H9 (cell line): Measurements from ENCODE around the gene CADPS. TPM values are rescaled to one million over a fixed set of nuclear protein-coding genes. Genes with fewer than 3 reads are reported as not detected.

Experiments
- DNase-seq: peaks from one replicate; pipeline ENCODE4 v3.0.0-alpha.2; 2017
- H2AFZ ChIP-seq: one replicate; pipeline ENCODE4 v1.6.1; 2013; ENCODE audit warnings: mild to moderate bottlenecking, low read length, control low read depth, moderate library complexity
- H2AK5ac ChIP-seq: 2 replicates; pipeline ENCODE4 v1.6.1; 2013; ENCODE audit warnings: low read length, control low read depth, mixed read lengths; ENCODE audit not compliant: insufficient read length
- H2BK120ac ChIP-seq: one replicate; pipeline ENCODE4 v1.6.1; 2013; ENCODE audit warnings: low read depth, mild to moderate bottlenecking, low read length, control low read depth, inconsistent platforms; ENCODE audit not compliant: poor library complexity, severe bottlenecking
- H2BK12ac ChIP-seq: 2 replicates; pipeline ENCODE4 v1.6.1; 2013; ENCODE audit warnings: low read length, control low read depth, mixed read lengths, low read depth; ENCODE audit not compliant: insufficient read length
- H2BK15ac ChIP-seq: 2 replicates; pipeline ENCODE4 v1.6.1; 2013; ENCODE audit warnings: low read depth, low read length, control low read depth
- H2BK20ac ChIP-seq: one replicate; pipeline ENCODE4 v1.6.1; 2013; ENCODE audit warnings: low read depth, mild to moderate bottlenecking, low read length, control low read depth, inconsistent platforms; ENCODE audit not compliant: poor library complexity, severe bottlenecking
- H2BK5ac ChIP-seq: 2 replicates; pipeline ENCODE4 v1.6.1; 2013; ENCODE audit warnings: low read length, control low read depth, mixed read lengths; ENCODE audit not compliant: insufficient read length
- H3K14ac ChIP-seq: 2 replicates; pipeline ENCODE4 v1.6.1; 2013; ENCODE audit warnings: low read length, control low read depth; ENCODE audit not compliant: insufficient read depth
- H3K18ac ChIP-seq: 2 replicates; pipeline ENCODE4 v1.6.1; 2013; ENCODE audit warnings: low read depth, mild to moderate bottlenecking, mixed read lengths, low read length, control low read depth; ENCODE audit not compliant: insufficient read length
- H3K23ac ChIP-seq: 2 replicates; pipeline ENCODE4 v1.6.1; 2013; ENCODE audit warnings: low read length, control low read depth, mixed read lengths, low read depth; ENCODE audit not compliant: insufficient read length
- H3K23me2 ChIP-seq: 2 replicates; pipeline ENCODE4 v1.6.1; 2013; ENCODE audit warnings: low read depth, mild to moderate bottlenecking, mixed read lengths, low read length, control low read depth; ENCODE audit not compliant: insufficient read length, poor library complexity, severe bottlenecking
- H3K27ac ChIP-seq: 2 replicates; pipeline ENCODE4 v1.5.1; 2013; ENCODE audit warnings: low read length, control low read depth, mixed read lengths, low read depth; ENCODE audit not compliant: insufficient read length
- H3K27me3 ChIP-seq: 2 replicates; pipeline ENCODE4 v1.6.1; 2013; ENCODE audit warnings: low read length, control low read depth, inconsistent platforms; ENCODE audit not compliant: insufficient read depth
- H3K4ac ChIP-seq: 2 replicates; pipeline ENCODE4 v1.6.1; 2013; ENCODE audit warnings: low read depth, mild to moderate bottlenecking, control low read depth, inconsistent platforms, low read length, moderate library complexity
- H3K4me1 ChIP-seq: 2 replicates; pipeline ENCODE4 v1.6.1; 2013; ENCODE audit warnings: low read length, control low read depth, inconsistent platforms; ENCODE audit not compliant: insufficient read depth
- H3K4me2 ChIP-seq: 2 replicates; pipeline ENCODE4 v1.6.1; 2013; ENCODE audit warnings: low read length, control low read depth, mixed read lengths; ENCODE audit not compliant: insufficient read length, insufficient read depth
- H3K56ac ChIP-seq: 2 replicates; pipeline ENCODE4 v1.6.1; 2013; ENCODE audit warnings: low read depth, mild to moderate bottlenecking, mixed read lengths, low read length, control low read depth; ENCODE audit not compliant: insufficient read length
- H3K79me1 ChIP-seq: 2 replicates; pipeline ENCODE4 v1.6.1; 2013; ENCODE audit warnings: low read depth, mild to moderate bottlenecking, moderate library complexity, low read length, control low read depth, inconsistent platforms; ENCODE audit not compliant: insufficient read depth, poor library complexity, severe bottlenecking
- H3K79me2 ChIP-seq: 2 replicates; pipeline ENCODE4 v1.6.1; 2013; ENCODE audit warnings: low read length, control low read depth, inconsistent platforms; ENCODE audit not compliant: insufficient read depth
- H3K9ac ChIP-seq: 2 replicates; pipeline ENCODE4 v1.6.1; 2013; ENCODE audit warnings: low read length, control low read depth, mixed read lengths; ENCODE audit not compliant: insufficient read length; ENCODE audit errors: extremely low read depth
- H3K9me3 ChIP-seq: one replicate; pipeline ENCODE4 v1.6.1; 2013; ENCODE audit warnings: low read depth, low read length, inconsistent platforms; ENCODE audit not compliant: control insufficient read depth
- H3T11ph ChIP-seq: one replicate; pipeline ENCODE4 v1.6.1; 2013; ENCODE audit warnings: mild to moderate bottlenecking, low read length, control low read depth, inconsistent platforms
- H4K20me1 ChIP-seq: one replicate; pipeline ENCODE4 v1.6.1; 2013; ENCODE audit not compliant: control insufficient read depth, insufficient read length, insufficient read depth
- H4K5ac ChIP-seq: 2 replicates; pipeline ENCODE4 v1.6.1; 2013; ENCODE audit warnings: low read depth, mild to moderate bottlenecking, mixed read lengths, low read length, control low read depth; ENCODE audit not compliant: insufficient read length
- H4K8ac ChIP-seq: replicated peaks from 2 replicates; pipeline ENCODE4 v1.6.1; 2013; ENCODE audit warnings: low read length, control low read depth, mixed read lengths, low read depth; ENCODE audit not compliant: insufficient read length
- H4K91ac ChIP-seq: 2 replicates; pipeline ENCODE4 v1.6.1; 2013; ENCODE audit warnings: low read depth, mild to moderate bottlenecking, moderate library complexity, mixed read lengths, low read length, control low read depth; ENCODE audit not compliant: insufficient read length
- H3K27ac Mint-ChIP-seq, 3 experiments: 2 replicates in 2 of 3; 3 replicates in 1 of 3; pipeline ENCODE4 v1.8.0; 2020 to 2021; ENCODE audit warnings: mixed read lengths in 3 of 3, mild to moderate bottlenecking in 1 of 3, moderate library complexity in 1 of 3
- H3K27me3 Mint-ChIP-seq: 2 replicates; pipeline ENCODE4 v1.8.0; 2021; ENCODE audit warnings: low read depth, mild to moderate bottlenecking, moderate library complexity, mixed read lengths
- H3K36me3 Mint-ChIP-seq, 3 experiments: 2 replicates in 2 of 3; 3 replicates in 1 of 3; pipeline ENCODE4 v1.8.0; 2020 to 2021; ENCODE audit warnings: low read depth in 3 of 3, mixed read lengths in 3 of 3; ENCODE audit not compliant: insufficient read depth in 1 of 3
- H3K4me1 Mint-ChIP-seq, 2 experiments: 2 replicates each; pipeline ENCODE4 v1.8.0; 2020; ENCODE audit warnings: mixed read lengths in 2 of 2
- H3K4me3 Mint-ChIP-seq, 2 experiments: 2 replicates in 1 of 2; 3 replicates in 1 of 2; pipeline ENCODE4 v1.8.0; 2020 to 2021; ENCODE audit warnings: mild to moderate bottlenecking in 2 of 2, mixed read lengths in 2 of 2, moderate library complexity in 1 of 2
- H3K9me3 Mint-ChIP-seq, 2 experiments: 2 replicates in 1 of 2; 3 replicates in 1 of 2; pipeline ENCODE4 v1.8.0; 2020; ENCODE audit warnings: mild to moderate bottlenecking in 2 of 2, mixed read lengths in 2 of 2, moderate library complexity in 1 of 2
- CTCF ChIP-seq: fragments of 200-600 bp; sonication (generic); conservative IDR thresholded peaks from 3 replicates; pipeline ENCODE4 v1.8.0; 2021; ENCODE audit warnings: antibody characterized with exemption, mild to moderate bottlenecking
- WGBS: extraction: QIAGEN DNeasy Blood & Tissue Kit; methylation state at CpG from one replicate; pipeline ENCODE4 v1.1.7; 2013; ENCODE audit warnings: missing lambda C conversion rate, low lambda C conversion rate, mixed read lengths; ENCODE audit not compliant: insufficient read length; ENCODE audit errors: extremely low coverage; 5-methylcytosine and 5-hydroxymethylcytosine counted together
- total RNA-seq: library from RNA; stranded (reverse); gene quantifications from 2 replicates; pipeline ENCODE4 v1.2.1, GENCODE V29; 2021

CADPS gene
- total RNA-seq, 1 experiment from 2014 or later = 6.6 TPM

GRCh38 chr3:62774221-62774620, 101.0 kb downstream of the CADPS start:
- Histone ChIP-seq H3K9ac (no peak overlapping the region), H3K14ac (no peak overlapping the region), H3K18ac (no peak overlapping the region), H2BK5ac (no peak overlapping the region), H3K56ac (no peak overlapping the region), H3K27me3 (no peaks in the 10 kb centered on the region), H3K27ac (no peak overlapping the region), H2AFZ (no peak overlapping the region), H3K4me1 (no peaks in the 10 kb centered on the region), H3K23me2 (no peaks in the 10 kb centered on the region), H4K8ac (no peak overlapping the region), H3T11ph (no peak overlapping the region), H4K20me1 (no peaks in the 10 kb centered on the region), H3K4me2 (no peak overlapping the region), H2BK15ac (no peak overlapping the region), H4K91ac (no peak overlapping the region), H3K79me2 (no peaks in the 10 kb centered on the region), H3K23ac (no peak overlapping the region), H2BK120ac (no peak overlapping the region), H3K9me3 (no peaks in the 10 kb centered on the region), H4K5ac (no peak overlapping the region), H3K4ac (no peak overlapping the region), H2BK12ac (no peak overlapping the region), H2AK5ac (no peak overlapping the region), H2BK20ac (no peak overlapping the region), H3K79me1 (no peaks in the 10 kb centered on the region)
- H3K9me3 Mint-ChIP-seq = no peaks in the 10 kb centered on the region
- WGBS = no CpG with 5 or more reads among the region's 2 CpGs
- DNase-seq = no peak
- no peak overlapping the region for H3K4me3 Mint-ChIP-seq
- no peaks in the 10 kb centered on the region for H3K36me3 Mint-ChIP-seq
- H3K27ac Mint-ChIP-seq = no peak overlapping the region
- H3K4me1 Mint-ChIP-seq = 0 out of 4 replicates have a peak, but pooled peaks cover 0 to 3% of the 10 kb centered on the region in 2 experiments
- H3K27me3 Mint-ChIP-seq = no peaks in the 10 kb centered on the region
- no peak for TF ChIP-seq CTCF
